ENCODE measurements around the gene INTS6. TPM values are rescaled to one million over a fixed set of nuclear protein-coding genes. Genes with fewer than 3 reads are reported as not detected.

Gene INTS6
- polyA plus RNA-seq, 1 experiment = 53.7 TPM

DNA sequence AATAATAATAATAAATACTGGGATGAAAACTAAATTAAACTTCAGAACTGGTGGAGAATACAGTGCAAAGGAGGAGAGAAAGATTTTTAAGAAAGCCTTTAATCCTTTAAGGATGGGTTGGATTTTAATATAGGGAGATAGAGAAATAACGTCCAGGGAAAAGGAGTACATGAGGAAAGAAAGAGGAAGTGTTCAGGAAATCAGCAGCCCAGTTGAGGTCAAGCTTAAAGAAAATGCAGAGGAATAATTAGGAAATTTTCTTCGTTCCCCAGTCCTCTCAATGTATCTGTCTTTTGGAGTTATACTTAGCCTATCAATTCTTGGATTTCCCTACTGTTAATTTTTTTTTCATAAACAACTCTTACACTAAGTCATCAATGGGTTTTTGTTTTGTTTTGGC is 47.7 kb downstream of the INTS6 start:
- POLR2A ChIA-PET = no interaction called here
- CTCF ChIA-PET = no interaction called here
- H3K27ac ChIP-seq (ENCODE audit: low read depth, low read length) = no peak overlapping the region
- no peaks in the 10 kb centered on the region for H3K27me3 ChIP-seq (ENCODE audit: control insufficient read depth, insufficient read depth, low read length)
- H3K9me3 ChIP-seq (ENCODE audit: control insufficient read depth, insufficient read depth, low read length) = no peaks in the 10 kb centered on the region
- TF ChIP-seq, protein P1, sequence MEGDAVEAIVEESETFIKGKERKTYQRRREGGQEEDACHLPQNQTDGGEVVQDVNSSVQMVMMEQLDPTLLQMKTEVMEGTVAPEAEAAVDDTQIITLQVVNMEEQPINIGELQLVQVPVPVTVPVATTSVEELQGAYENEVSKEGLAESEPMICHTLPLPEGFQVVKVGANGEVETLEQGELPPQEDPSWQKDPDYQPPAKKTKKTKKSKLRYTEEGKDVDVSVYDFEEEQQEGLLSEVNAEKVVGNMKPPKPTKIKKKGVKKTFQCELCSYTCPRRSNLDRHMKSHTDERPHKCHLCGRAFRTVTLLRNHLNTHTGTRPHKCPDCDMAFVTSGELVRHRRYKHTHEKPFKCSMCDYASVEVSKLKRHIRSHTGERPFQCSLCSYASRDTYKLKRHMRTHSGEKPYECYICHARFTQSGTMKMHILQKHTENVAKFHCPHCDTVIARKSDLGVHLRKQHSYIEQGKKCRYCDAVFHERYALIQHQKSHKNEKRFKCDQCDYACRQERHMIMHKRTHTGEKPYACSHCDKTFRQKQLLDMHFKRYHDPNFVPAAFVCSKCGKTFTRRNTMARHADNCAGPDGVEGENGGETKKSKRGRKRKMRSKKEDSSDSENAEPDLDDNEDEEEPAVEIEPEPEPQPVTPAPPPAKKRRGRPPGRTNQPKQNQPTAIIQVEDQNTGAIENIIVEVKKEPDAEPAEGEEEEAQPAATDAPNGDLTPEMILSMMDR (IDR thresholded peaks at IDR 0.05; ENCODE audit: low read depth, low read length) = no peak
- DNase-seq (ENCODE audit: low read depth, low spot score) = no peak
- H3K4me3 ChIP-seq (ENCODE audit: low read depth, low read length) = no peak overlapping the region

DNA sequence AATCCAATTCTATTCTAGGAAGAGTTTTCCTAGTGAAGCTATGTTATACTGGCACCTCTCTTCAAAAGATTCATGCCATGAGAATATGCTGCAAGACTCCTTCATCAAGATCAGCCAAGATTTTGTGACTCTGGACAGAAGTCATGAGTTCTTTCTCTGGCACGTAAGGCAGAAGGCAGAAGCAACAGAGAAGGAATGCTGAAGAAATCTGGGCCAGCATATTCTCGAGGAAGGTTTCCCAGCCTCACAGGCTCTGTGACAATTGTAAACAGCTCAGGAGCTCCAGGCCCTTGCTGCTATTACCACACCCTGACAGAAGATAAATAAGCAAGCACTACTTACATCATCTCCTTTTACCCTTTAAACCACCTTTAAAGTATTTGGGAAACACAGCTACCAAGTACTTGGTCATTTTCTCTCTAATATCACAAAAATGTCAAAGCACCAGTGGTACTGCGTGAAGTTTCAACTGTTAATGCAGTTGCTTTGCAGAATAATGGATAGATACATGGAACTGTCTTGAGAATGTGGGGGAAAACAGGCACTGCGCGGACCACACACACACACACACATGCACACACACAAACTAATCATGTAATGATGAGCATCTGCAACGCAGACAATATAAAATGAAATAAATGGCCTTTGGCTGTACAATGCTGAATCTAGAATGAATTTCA is 55.4 kb downstream of the INTS6 start:
- Histone ChIP-seq H3K27me3 (ENCODE audit: control insufficient read depth, insufficient read depth, low read length) (no peaks in the 10 kb centered on the region), H3K9me3 (ENCODE audit: control insufficient read depth, insufficient read depth, low read length) (no peaks in the 10 kb centered on the region), H3K4me3 (ENCODE audit: low read depth, low read length) (no peak overlapping the region), H3K27ac (ENCODE audit: low read depth, low read length) (peak overlapping the region; percentile 31)
- TF ChIP-seq, protein P1 (IDR thresholded peaks at IDR 0.05; ENCODE audit: low read depth, low read length) = no peak
- POLR2A ChIA-PET = interaction anchor here (1.7 kb wide), 1 partner anchor 56 kb away, joined by 6 read pairs; the partner anchor contains the start of gene INTS6
- CTCF ChIA-PET = interaction anchor here (1.3 kb wide), 1 partner anchor 111 kb away, joined by 3 read pairs; no protein-coding TSS in a partner anchor
- peak; percentile 44 for DNase-seq (ENCODE audit: low read depth, low spot score)

DNA sequence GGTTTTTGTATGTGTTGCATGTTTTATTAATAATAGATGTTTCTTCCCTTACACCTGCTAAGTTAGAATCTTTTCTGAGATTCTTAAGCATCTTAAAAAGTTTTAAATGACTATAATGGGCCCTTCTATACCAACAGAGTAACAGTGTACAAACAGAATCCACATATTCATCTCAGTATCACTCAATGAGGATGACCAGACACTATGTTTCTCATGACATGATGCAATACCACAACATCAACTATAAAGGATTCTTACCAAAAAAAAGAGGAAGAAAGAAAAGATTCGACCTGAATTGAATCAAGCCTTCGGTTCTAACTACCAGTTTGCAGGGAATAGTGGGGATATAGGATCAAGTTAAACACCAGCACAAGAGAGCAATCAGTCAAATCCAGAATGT is 56.5 kb downstream of the INTS6 start:
- Histone ChIP-seq H3K9me3 (ENCODE audit: control insufficient read depth, insufficient read depth, low read length) (no peaks in the 10 kb centered on the region), H3K27me3 (ENCODE audit: control insufficient read depth, insufficient read depth, low read length) (no peaks in the 10 kb centered on the region), H3K4me3 (ENCODE audit: low read depth, low read length) (no peak overlapping the region), H3K27ac (ENCODE audit: low read depth, low read length) (no peak overlapping the region)
- ChIA-PET CTCF (no interaction called here), POLR2A (no interaction called here)
- TF ChIP-seq, protein P1 (IDR thresholded peaks at IDR 0.05; ENCODE audit: low read depth, low read length) = no peak
- no peak for DNase-seq (ENCODE audit: low read depth, low spot score)

DNA sequence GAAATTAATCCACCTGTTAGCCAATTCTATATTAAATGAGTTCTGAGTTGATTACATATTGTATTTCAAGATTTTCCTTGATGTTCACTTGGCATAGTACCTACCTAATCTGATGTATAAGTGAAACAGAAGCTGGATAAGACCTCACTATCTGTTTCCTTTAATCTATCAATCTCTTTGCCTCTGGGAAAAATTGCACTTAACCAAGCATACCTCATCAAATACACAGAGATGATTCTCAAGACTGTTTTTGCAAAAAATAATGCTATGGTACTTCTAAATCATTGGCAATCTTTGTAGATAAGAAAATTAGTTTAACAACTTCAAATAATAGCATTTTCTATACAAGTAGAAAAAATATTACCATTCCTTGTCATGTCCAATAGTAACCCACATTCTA is 58.1 kb downstream of the INTS6 start:
- H3K9me3 ChIP-seq (ENCODE audit: control insufficient read depth, insufficient read depth, low read length) = no peaks in the 10 kb centered on the region
- H3K27me3 ChIP-seq (ENCODE audit: control insufficient read depth, insufficient read depth, low read length) = no peaks in the 10 kb centered on the region
- DNase-seq (ENCODE audit: low read depth, low spot score) = no peak
- H3K27ac ChIP-seq (ENCODE audit: low read depth, low read length) = no peak overlapping the region
- CTCF ChIA-PET = interaction anchor here (1.5 kb wide), 1 partner anchor 421 kb away, joined by 3 read pairs; no protein-coding TSS in a partner anchor
- TF ChIP-seq, protein P1 (IDR thresholded peaks at IDR 0.05; ENCODE audit: low read depth, low read length) = no peak
- H3K4me3 ChIP-seq (ENCODE audit: low read depth, low read length) = no peak overlapping the region
- POLR2A ChIA-PET = no interaction called here

DNA sequence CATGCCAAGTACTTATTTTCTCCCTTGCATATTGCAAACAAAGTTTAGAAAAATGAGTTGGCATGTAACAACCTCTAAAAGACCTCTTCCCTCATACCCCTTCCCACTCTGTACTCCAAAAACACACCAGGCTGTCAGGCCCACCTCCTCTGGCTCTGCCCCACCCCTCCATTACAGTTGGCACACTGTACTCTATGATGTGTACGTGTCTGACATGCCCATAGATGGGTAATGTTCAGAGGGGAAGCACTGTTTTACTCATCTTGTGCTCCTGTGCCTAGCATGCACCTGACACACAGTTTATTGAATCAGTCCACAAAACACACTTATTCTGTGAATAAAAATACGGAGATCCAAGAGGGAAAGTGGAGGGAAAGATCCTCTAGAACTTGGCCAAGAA is 67.7 kb downstream of the INTS6 start:
- Histone ChIP-seq H3K4me3 (ENCODE audit: low read depth, low read length) (no peak overlapping the region), H3K9me3 (ENCODE audit: control insufficient read depth, insufficient read depth, low read length) (no peaks in the 10 kb centered on the region), H3K27ac (ENCODE audit: low read depth, low read length) (no peak overlapping the region), H3K27me3 (ENCODE audit: control insufficient read depth, insufficient read depth, low read length) (no peaks in the 10 kb centered on the region)
- POLR2A ChIA-PET = no interaction called here
- TF ChIP-seq, protein P1 (IDR thresholded peaks at IDR 0.05; ENCODE audit: low read depth, low read length) = no peak
- CTCF ChIA-PET = no interaction called here
- DNase-seq (ENCODE audit: low read depth, low spot score) = no peak
